ENCODE results near the gene CGNL1. TPM values are rescaled to one million over a fixed set of nuclear protein-coding genes. Genes with fewer than 3 reads are reported as not detected.

CGNL1 gene
- total RNA-seq, 1 donor from 2014 or later: 22.4 TPM

- DNase-seq (ENCODE audit: low spot score): no peak
Measured at GRCh38 chr15:57519806-57520205, 143.5 kb downstream of the CGNL1 start.

DNA sequence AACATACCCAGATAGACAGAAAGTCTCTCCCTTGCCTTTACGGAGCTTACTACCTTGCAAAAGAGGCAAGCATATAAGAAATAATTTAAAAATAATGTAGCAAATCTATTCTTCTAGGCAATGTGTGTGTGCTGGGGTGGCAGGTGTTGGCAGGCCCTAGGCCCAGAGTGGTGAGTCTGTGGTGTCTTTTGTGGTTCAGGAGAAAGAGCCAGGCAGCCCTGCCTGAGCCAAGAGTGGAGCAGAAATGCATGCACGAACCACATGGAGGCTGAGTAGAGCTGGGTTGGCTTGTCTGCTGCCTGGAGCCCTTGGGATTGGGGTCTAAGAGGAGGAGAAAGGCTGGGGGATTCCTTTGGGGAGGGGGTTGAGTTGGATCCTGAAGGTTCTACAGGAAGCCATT lies 145.2 kb downstream of the CGNL1 start:
- no peak for DNase-seq (ENCODE audit: low spot score)

- DNase-seq (ENCODE audit: low spot score): no peak
Measured at GRCh38 chr15:57522148-57522547, 145.8 kb downstream of the CGNL1 start.

DNA sequence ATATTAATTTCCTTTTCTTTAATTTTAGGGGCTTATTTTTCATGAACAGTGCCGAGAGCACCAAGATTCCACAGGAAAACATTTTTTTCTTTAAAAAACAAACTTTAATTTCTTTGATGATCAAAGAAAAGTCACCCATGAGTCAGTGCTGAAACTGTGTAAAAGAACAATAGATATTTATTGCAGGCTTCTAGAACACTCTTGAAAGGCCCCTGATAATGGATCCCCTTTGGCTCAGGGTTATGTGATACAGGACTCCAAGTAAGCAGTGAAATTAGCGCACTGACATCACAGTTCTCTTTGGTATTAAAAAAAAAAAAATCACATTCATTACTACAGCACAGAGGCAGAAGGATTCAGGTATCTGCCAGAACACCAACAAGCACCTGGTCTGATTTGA lies 149.3 kb downstream of the CGNL1 start:
- DNase-seq (ENCODE audit: low spot score): no peak

- no peak for DNase-seq (ENCODE audit: low spot score)
Measured at GRCh38 chr15:57526076-57526475, 149.8 kb downstream of the CGNL1 start.

DNA sequence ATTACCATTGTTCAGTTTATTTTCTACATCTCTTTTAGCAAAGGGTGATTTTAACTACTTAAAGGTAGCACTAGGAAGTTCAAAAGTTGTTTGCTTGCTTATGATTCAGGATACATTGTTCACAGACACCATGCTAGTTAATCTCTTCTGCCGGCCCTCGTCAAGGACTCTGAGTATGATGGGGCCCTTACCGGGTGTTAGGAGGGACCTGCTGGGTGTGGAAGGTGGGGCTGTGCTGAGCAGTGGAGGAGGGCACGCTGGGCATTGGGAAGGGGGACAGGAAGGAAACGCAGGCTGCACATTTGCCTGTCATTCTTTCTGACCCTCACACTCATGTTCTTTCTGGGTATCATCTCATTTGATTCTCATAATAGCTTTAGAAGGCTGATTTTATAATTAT lies 150.3 kb downstream of the CGNL1 start:
- DNase-seq (ENCODE audit: low spot score): no peak

- DNase-seq (ENCODE audit: low spot score): peak; percentile 92
Measured at GRCh38 chr15:57527382-57528091, 151.2 kb downstream of the CGNL1 start.

DNA sequence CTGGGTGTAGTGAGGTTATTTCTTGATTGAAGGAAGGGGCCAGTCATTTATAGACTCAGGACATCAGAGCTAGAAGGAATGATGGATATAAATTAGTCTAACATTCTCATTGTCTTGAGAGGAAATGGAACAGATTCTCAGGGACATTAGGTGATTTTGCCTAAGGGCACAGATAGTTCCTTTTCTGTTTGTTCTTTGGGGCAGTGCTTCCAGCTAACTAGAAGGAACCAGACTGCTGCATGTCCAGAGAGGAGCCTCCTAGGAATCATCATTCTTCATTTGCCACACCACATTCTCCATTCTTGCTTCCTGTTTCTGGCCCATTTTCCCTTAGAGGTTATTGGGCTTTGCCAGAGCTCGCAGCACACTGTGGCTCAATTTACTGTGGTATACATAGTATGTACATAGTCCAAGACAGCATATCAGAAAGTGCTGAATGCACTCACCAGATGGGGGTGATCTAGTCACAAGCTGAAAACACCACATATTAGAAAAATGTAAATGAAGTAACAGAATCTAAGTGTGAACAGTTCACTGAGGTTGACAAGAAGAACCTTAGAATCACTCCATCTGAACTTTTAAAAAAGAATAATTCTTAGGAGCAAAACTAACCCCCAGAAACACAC lies 152.7 kb downstream of the CGNL1 start:
- DNase-seq (ENCODE audit: low spot score): no peak

- no peak for DNase-seq (ENCODE audit: low spot score)
Measured at GRCh38 chr15:57529748-57530147, 153.4 kb downstream of the CGNL1 start.

DNA sequence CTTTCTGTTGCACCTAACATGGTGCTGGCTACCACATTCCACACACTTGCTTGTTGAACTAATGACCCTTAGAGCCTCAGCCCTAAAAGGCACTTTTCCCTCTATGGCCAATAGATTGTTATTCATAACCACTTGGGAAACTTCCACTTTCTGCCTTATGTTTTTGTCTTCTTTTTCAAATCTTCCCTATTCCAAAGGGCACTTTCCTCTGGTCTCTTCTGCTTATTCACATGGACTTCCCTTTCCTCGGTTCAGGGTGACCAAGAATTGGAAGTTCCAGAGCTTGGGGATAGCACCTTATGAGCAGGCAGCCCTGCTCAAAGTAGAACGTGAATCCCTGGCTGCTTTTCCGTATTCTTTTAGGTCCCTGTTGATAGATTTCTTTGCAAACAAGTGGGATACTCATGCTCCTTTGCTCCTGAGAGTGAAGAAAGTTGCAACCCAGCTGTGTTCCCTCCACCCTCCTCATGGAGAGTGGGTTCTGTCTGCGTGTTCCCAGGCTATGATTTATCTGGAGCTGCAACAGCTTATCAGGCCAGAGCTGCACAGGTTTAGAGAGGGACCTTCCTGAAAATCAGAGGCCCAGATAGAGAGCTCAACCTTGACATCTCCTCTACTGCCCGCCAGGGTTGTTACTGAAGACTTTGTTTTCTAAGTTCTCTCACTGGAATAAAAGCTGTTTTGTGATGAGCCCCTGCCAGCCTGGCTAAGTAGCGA lies 156.6 kb downstream of the CGNL1 start:
- no peak for DNase-seq (ENCODE audit: low spot score)

- no peak for DNase-seq (ENCODE audit: low spot score)
Measured at GRCh38 chr15:57533448-57533799, 157.1 kb downstream of the CGNL1 start.

GRCh38 chr15:57534281-57534680 lies 158.0 kb downstream of the CGNL1 start:
- DNase-seq (ENCODE audit: low spot score): peak; percentile 70

- peak; percentile 83 for DNase-seq (ENCODE audit: low spot score)
Measured at GRCh38 chr15:57537072-57537471, 160.8 kb downstream of the CGNL1 start.

GRCh38 chr15:57537488-57538264 lies 161.4 kb downstream of the CGNL1 start:
- no peak for DNase-seq (ENCODE audit: low spot score)

GRCh38 chr15:57538265-57538529 lies 161.9 kb downstream of the CGNL1 start:
- DNase-seq (ENCODE audit: low spot score): no peak

- no peak for DNase-seq (ENCODE audit: low spot score)
Measured at GRCh38 chr15:57538821-57539220, 162.5 kb downstream of the CGNL1 start.

GRCh38 chr15:57540211-57540610 lies 163.9 kb downstream of the CGNL1 start:
- DNase-seq (ENCODE audit: low spot score): no peak

DNA sequence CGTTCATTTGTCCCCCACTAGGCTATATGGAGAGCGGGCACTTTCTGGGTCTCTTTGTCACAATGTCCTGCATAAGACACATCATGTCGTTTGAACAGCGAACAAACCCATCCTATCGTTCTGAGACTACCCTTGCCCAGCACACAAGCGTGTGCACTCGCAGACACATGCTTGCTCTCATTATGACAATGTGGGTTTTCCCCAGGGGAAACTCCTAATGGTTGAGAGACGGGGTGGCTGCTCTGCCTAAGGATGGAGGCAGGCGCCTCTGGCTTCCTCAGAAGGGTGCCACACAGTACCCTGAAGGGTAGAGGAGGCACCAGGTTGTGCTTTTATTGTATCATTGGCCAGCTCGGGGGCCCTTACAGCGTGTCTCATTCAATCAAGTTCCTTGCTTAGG lies 164.4 kb downstream of the CGNL1 start:
- no peak for DNase-seq (ENCODE audit: low spot score)

DNA sequence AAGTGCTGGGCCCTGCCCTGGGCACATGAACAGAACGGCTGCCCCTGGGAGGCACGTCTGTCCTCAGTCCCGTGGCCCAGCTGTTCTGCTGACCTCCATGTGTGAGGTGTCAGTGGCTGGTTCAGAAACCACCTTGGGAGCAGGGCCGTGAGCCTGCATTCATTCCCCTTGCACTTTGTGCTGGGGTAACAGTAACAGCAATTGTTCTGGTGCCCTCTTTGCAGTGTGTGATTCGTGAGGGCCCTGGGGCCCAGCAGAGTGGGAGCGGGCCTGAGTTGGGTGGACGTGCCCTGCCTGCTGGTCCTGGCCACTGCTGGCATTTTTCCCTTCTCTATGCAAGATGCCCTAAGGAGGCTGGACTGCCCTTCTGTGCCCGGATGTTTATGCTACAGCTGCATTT lies 165.0 kb downstream of the CGNL1 start:
- no peak for DNase-seq (ENCODE audit: low spot score)

DNA sequence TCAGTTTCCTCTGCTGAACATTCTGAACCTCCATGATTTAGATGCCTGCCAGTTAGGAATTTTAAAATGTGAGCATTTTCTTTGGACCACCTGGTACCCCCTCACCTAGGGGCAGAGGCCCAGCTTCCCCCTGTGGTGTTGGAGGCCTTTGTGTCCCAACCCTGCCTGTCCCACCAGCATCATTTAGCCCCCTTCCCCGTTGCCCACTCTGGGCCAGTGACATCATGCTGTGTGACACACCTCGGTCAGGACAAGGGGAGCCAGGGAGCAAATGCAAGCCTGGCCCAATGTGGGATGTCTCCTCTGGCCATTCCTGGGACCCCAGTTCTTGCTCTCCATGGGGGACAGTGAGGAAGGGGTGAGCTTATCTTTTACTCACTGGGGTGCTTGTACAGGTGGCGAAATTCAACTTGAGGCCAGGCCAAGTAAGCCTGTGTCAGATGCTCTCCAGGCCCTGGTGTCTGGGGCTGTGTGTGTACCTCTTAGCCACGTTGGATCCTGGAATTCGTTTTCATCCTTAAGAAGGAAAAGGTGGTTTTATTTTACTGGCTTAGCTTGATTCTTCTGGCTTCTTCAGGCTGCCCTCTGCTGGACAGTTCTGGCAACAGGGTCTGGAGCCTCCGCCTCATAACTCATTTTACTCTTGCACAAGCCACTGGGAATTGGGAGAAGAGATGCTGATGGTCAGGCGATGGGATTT lies 165.7 kb downstream of the CGNL1 start:
- peak; percentile 72 for DNase-seq (ENCODE audit: low spot score)

- no peak for DNase-seq (ENCODE audit: low spot score)
Measured at GRCh38 chr15:57542505-57542817, 166.2 kb downstream of the CGNL1 start.

DNA sequence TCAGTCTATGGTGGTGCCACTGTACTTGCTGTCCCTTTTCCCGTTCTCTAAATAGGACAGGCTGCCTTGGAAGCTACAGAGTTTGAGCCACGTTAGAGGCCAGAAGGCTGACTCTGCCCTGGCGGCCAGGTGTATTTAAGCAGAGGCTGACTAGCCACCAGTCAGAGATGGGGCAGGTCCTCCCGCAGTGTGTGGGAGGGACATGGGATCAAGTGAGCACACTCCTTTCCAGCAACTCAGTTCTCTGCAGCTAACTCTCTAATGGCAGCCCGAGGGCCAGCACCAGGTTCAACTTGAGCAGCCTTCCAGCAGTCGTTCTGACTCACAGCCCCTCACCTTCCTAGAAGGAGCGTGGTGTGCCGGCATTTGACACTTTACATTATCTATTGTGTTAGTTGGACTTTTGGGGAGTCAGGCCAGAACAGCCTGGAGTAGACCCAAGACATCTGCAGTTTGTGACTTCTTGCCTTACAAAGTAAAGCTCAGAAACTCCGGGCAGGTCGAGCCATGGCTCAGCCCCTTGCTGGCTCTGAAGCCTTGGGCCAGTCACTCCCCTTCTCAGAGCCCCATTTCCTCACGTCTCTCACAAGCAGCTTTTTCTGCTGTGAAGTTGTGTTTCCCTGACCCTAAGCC lies 168.7 kb downstream of the CGNL1 start:
- DNase-seq (ENCODE audit: low spot score): no peak

Measured in umbilical cord (tissue), 2 donors.